ENCODE data around the gene CXorf49. TPM values are rescaled to one million over a fixed set of nuclear protein-coding genes. Genes with fewer than 3 reads are reported as not detected.

The CXorf49 gene
- total RNA-seq (2022; extraction: Qiagen RNA extraction; ENCODE audit: low read depth), result not detected in 5 replicates

GRCh38 chrX:71718185-71718584, at the start of gene CXorf49:
Gene CXorf49 (minus strand): TSS chrX:71718285. CDS start chrX:71718151, 134 bp downstream.

DNA sequence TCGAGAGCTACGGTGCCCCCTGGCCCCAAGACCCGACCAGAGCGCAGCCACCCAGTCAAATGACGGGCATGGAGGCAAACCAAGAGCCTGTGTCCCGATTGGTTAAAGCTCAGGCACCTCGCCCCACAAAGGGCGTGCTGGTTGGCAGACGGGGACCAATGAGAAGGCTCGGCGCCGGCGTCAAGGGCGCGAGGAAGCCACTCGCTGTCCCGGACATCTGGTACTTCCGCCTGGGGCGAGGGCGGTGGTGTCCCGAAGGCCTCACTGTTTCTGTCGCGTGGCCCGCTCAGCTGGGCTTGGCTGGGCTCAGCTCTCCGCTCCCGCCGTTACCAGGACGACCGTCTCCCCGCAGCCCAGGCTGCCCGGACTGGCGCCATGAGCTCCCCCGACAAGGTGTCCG, 45.0 kb upstream of the CXorf49 start, which contains the start of gene CXorf49B:
Gene CXorf49B, plus strand, starts transcription at position 301 of the 400 bp plus-strand sequence. Its CDS starts 75 bp downstream, at position 376.

DNA sequence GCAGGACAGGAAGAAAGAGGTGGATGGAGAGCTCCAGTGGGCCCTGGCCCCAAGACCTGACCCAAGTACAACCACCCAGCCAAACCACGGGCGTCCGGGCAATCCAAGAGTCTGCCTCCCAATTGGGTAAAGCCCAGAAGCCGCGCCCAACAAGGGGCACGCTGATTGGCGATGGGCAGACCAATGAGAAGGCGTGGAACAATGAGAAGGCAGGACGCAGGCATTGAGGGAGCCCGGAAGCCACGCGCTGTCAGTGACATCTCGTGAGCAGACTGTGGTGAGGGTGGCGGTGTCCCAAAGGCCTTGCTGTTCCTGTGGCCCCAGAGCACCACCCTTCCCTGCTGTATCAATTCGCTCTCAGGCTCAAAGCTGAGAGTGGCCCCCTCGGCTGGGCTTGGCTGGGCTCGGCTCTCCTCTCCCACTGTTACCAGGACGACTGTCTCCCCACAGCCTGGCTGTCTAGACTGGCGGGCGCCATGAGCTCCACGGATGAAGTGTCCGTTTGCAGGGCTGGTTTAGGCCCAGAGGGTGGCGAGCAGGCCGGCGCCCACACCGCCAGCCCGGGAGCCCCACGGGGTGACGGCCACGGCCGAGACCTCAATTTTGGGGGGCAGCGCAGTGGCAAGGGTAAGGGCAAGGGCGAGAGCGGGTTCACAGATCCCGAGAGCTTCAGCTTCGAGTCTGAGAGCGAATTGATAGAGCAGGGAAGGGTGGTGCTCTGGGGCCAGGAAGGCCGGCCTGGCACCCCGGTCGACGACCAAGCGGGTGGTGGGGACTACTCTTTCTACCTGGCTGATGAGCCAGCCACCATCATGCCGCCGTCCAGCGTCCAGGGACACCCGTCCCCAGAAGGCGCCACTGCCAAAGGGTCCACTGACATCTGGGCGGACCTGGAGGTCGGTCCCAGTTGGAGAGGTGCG, 50.5 kb downstream of the CXorf49 start, which contains the start of gene LOC101059915:
Gene LOC101059915, plus strand, starts transcription at position 219 of the 920 bp plus-strand sequence.

Other genes starting within 250 kb of the CXorf49 start
- 24.6 to 41.6 TPM (median 38.8 TPM) in 5 replicates for gene OGT, start 185.2 kb downstream of the CXorf49 start, total RNA-seq (2022; extraction: Qiagen RNA extraction; ENCODE audit: low read depth)
- 1.5 to 1.9 TPM (median 1.7 TPM) in 5 replicates for gene GCNA, start 139.8 kb downstream of the CXorf49 start, total RNA-seq (2022; extraction: Qiagen RNA extraction; ENCODE audit: low read depth)
- gene CXCR3, start 99.8 kb downstream of the CXorf49 start, total RNA-seq (2022; extraction: Qiagen RNA extraction; ENCODE audit: low read depth), result 0.08 to 0.10 TPM (median 0.09 TPM) in 4 of 5 replicates, not detected in the other
- not detected in 5 replicates for gene CXorf49B, start 45.1 kb upstream of the CXorf49 start, total RNA-seq (2022; extraction: Qiagen RNA extraction; ENCODE audit: low read depth)
- gene NHSL2, start 192.6 kb upstream of the CXorf49 start, total RNA-seq (2022; extraction: Qiagen RNA extraction; ENCODE audit: low read depth), result 0.26 to 0.37 TPM (median 0.31 TPM) in 5 replicates

Data from A549 treated with GW870086 at 1 μM for 4 hours (cell line).